ENCODE results near the gene GALNTL6.

Gene GALNTL6

DNA sequence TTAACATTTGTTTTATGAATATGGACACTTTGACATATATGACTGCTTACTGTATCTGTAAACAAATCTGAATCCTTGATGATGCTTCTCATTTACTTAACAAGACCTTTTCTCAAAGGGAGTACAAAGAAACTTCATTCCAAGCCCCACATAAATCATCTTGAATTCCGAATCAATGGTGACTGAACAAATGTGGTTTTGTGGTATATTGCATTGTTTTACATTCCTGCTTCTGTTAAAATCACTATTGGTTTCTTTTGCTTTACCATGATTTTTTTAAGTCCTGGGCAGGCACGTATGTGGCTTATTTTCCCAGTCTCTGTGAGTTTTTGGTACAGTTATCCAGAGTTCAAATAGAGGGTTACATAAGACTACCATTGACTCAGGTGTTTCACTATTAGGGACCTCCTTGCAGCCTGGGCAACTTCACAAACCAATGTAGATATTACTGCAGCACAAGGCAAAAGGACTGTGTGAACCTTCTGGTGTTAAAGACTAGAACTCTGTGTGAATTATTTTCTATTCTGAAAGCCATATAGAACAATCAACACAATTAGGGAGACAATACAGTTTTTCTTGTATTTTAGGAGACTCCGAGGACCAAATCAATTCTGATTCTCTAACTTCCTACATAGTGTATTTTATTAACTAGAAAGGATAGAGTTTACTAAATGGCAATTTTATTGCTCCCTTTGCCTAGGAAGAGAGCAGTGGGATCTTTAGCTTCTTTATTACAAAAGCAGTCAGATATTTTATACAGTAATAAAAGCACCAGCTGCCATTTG, 196.4 kb downstream of the GALNTL6 start:
- no peak for DNase-seq (ENCODE audit: low read depth)

GRCh38 chr4:172011196-172011595, 198.0 kb downstream of the GALNTL6 start:
- DNase-seq (ENCODE audit: low read depth) = no peak

DNA sequence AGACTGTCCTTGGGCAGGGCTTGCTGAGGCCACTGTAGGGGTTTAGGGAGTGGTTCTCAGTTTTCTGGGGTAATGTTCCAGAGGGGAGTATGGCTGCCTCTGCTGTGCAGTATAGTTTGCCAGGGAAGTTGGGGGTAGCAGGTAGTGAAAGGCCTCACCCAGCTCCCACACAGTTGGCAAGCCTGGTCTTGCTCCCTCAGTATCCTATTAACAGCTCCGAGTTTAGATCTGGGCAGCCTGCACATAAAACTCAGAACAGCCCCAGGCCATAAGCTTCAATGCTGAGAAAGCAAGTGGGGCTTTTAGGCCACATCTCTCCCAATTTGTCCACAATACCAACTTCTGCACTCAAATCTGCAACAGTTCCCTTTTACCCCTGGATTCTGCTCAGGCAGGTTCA, 205.2 kb downstream of the GALNTL6 start:
- DNase-seq (ENCODE audit: low read depth) = no peak

DNA sequence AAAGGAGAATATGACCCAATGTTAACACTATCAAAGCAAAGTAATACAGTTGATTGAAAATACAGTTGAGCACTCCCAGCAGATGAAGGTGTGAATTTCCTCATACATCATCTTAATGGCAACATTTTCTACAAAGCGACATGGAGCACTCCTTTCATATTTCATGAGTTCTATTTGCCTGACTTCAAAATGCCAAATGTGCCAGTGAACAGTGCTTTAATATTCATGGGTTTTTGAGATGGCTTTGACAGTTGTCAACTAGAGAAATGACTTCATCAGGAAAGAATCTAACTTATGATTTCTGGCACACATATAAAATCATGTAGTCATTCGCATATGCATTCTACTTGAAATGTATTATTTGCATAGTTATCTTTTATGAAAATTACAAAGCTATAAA, 222.4 kb downstream of the GALNTL6 start:
- no peak for DNase-seq (ENCODE audit: low read depth)

DNA sequence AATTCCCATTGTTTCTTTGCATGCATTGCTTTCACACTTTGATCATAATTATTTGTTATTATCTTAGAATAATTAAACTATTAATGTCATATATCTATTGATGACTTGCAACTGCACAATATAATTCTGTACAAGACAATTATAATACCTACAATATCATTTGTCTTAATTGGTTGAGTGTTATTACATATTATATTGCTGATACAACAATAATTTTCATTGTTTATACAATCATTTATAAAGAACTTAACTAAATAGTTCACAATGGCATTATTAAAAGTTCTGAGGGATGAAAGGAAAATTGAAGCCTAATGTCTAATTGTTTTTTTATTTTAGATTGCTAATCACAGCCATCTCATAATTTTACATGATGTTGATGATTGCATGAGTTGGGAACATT, 227.6 kb downstream of the GALNTL6 start:
- no peak for DNase-seq (ENCODE audit: low read depth)

GRCh38 chr4:172042714-172043114, 229.5 kb downstream of the GALNTL6 start:
- DNase-seq (ENCODE audit: low read depth) = no peak

- DNase-seq (ENCODE audit: low read depth) = no peak
These were observed 232.8 kb downstream of the GALNTL6 start for GRCh38 chr4:172045981-172046380.

GRCh38 chr4:172048666-172049065, 235.5 kb downstream of the GALNTL6 start:
- DNase-seq (ENCODE audit: low read depth) = no peak

DNA sequence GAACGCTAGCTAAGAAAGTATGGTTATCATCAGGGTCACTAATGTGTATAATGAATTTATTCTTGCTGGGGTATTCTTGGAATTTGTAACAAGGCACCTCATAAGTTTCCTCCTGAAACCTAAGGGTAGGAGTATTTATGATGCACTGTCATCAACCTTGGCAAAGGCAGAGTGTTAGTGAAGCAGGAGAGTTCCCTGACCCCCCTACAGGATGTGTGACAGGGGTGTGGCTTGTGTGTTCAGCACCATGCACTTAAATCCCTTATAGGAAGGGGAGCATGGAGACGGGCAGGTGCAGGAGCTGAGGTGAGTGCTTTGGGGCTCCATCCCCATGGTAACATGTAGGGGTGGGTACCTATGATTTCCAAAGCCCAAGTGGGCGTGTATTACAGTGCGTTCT, 237.7 kb downstream of the GALNTL6 start:
- no peak for DNase-seq (ENCODE audit: low read depth)

- DNase-seq (ENCODE audit: low read depth) = no peak
These were observed 241.8 kb downstream of the GALNTL6 start for GRCh38 chr4:172055046-172055445.

GRCh38 chr4:172055498-172055897, 242.3 kb downstream of the GALNTL6 start:
- DNase-seq (ENCODE audit: low read depth) = no peak

GRCh38 chr4:172061204-172061603, 248.0 kb downstream of the GALNTL6 start:
- no peak for DNase-seq (ENCODE audit: low read depth)

GRCh38 chr4:172068506-172068905, 255.3 kb downstream of the GALNTL6 start:
- no peak for DNase-seq (ENCODE audit: low read depth)

GRCh38 chr4:172073590-172073989, 260.4 kb downstream of the GALNTL6 start:
- no peak for DNase-seq (ENCODE audit: low read depth)

GRCh38 chr4:172083272-172083671, 270.1 kb downstream of the GALNTL6 start:
- DNase-seq (ENCODE audit: low read depth) = no peak

DNA sequence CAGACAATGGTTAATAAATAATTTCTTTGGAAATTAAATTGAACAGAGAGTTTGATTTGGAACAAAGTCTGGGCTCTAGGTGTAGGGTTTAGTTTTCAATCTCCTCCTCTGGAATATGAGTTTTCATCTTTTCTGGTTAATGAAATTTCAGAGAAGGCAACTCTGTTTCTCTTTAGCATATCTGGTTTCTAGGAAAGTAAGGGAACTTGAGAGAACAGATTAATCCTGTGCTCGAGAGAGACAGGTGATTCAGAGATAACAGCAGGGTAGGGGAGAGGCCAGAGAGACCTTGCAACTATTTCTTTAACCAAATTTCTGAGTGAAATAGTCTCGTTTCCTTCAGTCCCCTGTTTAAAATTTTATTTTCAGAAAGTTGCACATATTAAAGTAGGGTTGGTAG, 275.4 kb downstream of the GALNTL6 start:
- DNase-seq (ENCODE audit: low read depth) = no peak

- no peak for DNase-seq (ENCODE audit: low read depth)
These were observed 282.0 kb downstream of the GALNTL6 start for GRCh38 chr4:172095161-172095560.

GRCh38 chr4:172096786-172097185, 283.6 kb downstream of the GALNTL6 start:
- peak; percentile 1 for DNase-seq (ENCODE audit: low read depth)

DNA sequence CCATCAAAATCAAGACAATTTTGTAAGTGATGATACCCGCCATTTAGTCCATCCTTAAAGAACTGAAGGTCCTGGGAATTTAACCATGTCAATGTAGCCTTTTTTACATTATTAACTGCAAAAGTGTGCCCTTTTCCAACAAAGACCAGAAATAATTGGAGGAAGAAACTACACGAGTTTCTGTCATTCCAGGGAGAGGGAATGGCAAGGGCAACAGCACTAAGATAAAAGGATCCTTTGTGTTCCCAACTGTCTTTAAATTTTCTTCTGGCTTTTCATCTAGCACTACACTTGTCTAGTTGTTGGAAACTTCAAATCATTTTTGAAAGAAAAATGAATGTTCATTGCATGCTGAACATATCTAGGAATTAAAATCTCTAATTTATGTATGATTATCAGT, 286.2 kb downstream of the GALNTL6 start:
- DNase-seq (ENCODE audit: low read depth) = no peak

DNA sequence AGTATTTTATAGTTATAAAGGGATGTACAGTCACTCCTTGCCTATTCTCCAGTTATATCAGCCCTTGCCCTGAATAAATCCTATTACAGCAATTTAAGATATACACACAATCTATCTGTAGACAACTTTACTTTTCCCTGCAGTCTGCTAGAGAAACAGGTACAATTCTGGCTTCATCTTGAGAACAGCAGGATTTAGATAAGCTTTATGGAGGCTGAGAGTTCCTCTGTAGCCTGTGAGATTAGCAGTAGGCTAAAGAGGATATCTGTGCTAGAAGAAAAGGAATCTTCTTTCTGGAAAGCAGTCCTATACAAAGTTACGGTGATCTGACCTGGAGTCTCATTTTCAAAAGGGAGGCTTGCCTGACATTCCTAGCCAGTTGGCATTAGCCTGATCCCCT, 290.3 kb downstream of the GALNTL6 start:
- no peak for DNase-seq (ENCODE audit: low read depth)

GRCh38 chr4:172104539-172104938, 291.3 kb downstream of the GALNTL6 start:
- no peak for DNase-seq (ENCODE audit: low read depth)

GRCh38 chr4:172105918-172106317, 292.7 kb downstream of the GALNTL6 start:
- DNase-seq (ENCODE audit: low read depth) = no peak

DNA sequence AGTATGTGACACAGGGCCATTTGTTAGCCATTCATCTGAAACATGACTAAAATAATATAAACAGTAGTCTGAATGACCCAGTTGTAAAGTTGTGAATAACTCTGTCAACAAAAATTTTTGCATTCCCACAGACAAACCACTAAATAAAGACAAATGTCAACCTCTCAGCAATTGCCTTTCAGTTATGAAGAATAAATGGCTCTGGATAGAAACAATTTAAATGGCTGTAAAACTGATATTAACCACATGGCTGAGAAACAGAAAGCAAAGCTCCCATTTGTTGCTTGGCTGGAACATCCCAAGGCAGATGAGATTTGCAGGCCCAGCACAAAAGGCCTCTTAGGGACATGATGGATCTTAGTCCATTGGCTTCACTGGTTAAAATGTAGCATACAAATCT, 296.3 kb downstream of the GALNTL6 start:
- no peak for DNase-seq (ENCODE audit: low read depth)

GRCh38 chr4:172124656-172125308, 311.6 kb downstream of the GALNTL6 start:
- peak; percentile 47 for DNase-seq (ENCODE audit: low read depth)
